Activated CD4-positive, alpha-beta T cell treated with anti-CD3 and anti-CD28 coated beads, Interleukin-2, Interleukin-4, amounts not matched to agents 100 ng/mL and 50 ng/mL, durations not matched to agents 16 hours and 8 hours (primary cell): Measurements from ENCODE around the gene COX7A2L.
A peak's percentile ranks its signal among the peaks of the same experiment; 100 is the strongest.
"Not testable (repeated sequence)": the region's sequence is repeated elsewhere in the genome, so short reads cannot be mapped to it uniquely, and the experiment has no call there.

ENCODE experiments used
- DNase-seq: peaks from one replicate; pipeline ENCODE4 v3.0.0-alpha.2; 2020; ENCODE audit warnings: low spot score

COX7A2L gene

GRCh38 chr2:42360890-42361727 lies at the start of gene COX7A2L:
COX7A2L (minus strand) TSS chr2:42361217; CDS start chr2:42361161, 56 bp downstream.
- peak; percentile 97 for DNase-seq

GRCh38 chr2:42408009-42408408 lies 47.0 kb upstream of the COX7A2L start:
- no peak for DNase-seq

GRCh38 chr2:42407476-42407875 lies 46.5 kb upstream of the COX7A2L start:
- DNase-seq, result no peak

- DNase-seq, result no peak
These were observed 43.7 kb upstream of the COX7A2L start for GRCh38 chr2:42404676-42405075.

GRCh38 chr2:42401773-42402172 lies 40.8 kb upstream of the COX7A2L start:
- DNase-seq, result no peak

- DNase-seq, result not testable (repeated sequence)
These were observed 37.0 kb upstream of the COX7A2L start for GRCh38 chr2:42398052-42398451.

GRCh38 chr2:42393320-42393719 lies 32.3 kb upstream of the COX7A2L start:
- DNase-seq, result not testable (repeated sequence)

GRCh38 chr2:42392191-42392590 lies 31.2 kb upstream of the COX7A2L start:
- DNase-seq, result no peak

GRCh38 chr2:42390401-42390969 lies 29.5 kb upstream of the COX7A2L start:
- no peak for DNase-seq

- DNase-seq, result no peak
These were observed 25.7 kb upstream of the COX7A2L start for GRCh38 chr2:42386682-42387081.

- DNase-seq, result no peak
These were observed 24.2 kb upstream of the COX7A2L start for GRCh38 chr2:42385225-42385624.

- no peak for DNase-seq
These were observed 23.0 kb upstream of the COX7A2L start for GRCh38 chr2:42383855-42384530.

GRCh38 chr2:42382144-42382543 lies 21.1 kb upstream of the COX7A2L start:
- no peak for DNase-seq

GRCh38 chr2:42380026-42380425 lies 19.0 kb upstream of the COX7A2L start:
- not testable (repeated sequence) for DNase-seq

- DNase-seq, result no peak
These were observed 17.4 kb upstream of the COX7A2L start for GRCh38 chr2:42378415-42378814.

GRCh38 chr2:42376758-42377157 lies 15.7 kb upstream of the COX7A2L start:
- DNase-seq, result no peak

GRCh38 chr2:42372474-42373200 lies 11.6 kb upstream of the COX7A2L start:
- DNase-seq, result no peak

- no peak for DNase-seq
These were observed 10.8 kb upstream of the COX7A2L start for GRCh38 chr2:42371611-42372473.

- no peak for DNase-seq
These were observed 8.7 kb upstream of the COX7A2L start for GRCh38 chr2:42369532-42370229.

GRCh38 chr2:42368817-42369531 lies 8.0 kb upstream of the COX7A2L start:
- DNase-seq, result no peak
